Sigmoid colon (tissue), 4 donors: ENCODE measurements around the gene FBXL4.

Experiments
- EP300 ChIP-seq, 4 donors: sonication (generic); formaldehyde crosslinking; IDR thresholded peaks; one replicate each; pipeline ENCODE4 v1.6.1; 2017; ENCODE audit warnings: antibody characterized with exemption in 4 of 4
- POLR2A ChIP-seq, 2 donors: fragments of 450-650 bp; IDR thresholded peaks; one replicate each; pipeline ENCODE4 v1.6.1; 2016; ENCODE audit warnings: antibody characterized with exemption in 2 of 2, mild to moderate bottlenecking in 2 of 2, moderate library complexity in 2 of 2
- TF ChIP-seq, protein P1 (sequence below), 4 experiments: fragments of 450-650 bp in 3 of 4; fragments of 200-600 bp in 1 of 4; IDR thresholded peaks; one replicate each; pipeline ENCODE4 v1.5.1; 2016 to 2019; ENCODE audit warnings: antibody characterized with exemption in 4 of 4, mild to moderate bottlenecking in 3 of 4, moderate library complexity in 2 of 4

DNA sequence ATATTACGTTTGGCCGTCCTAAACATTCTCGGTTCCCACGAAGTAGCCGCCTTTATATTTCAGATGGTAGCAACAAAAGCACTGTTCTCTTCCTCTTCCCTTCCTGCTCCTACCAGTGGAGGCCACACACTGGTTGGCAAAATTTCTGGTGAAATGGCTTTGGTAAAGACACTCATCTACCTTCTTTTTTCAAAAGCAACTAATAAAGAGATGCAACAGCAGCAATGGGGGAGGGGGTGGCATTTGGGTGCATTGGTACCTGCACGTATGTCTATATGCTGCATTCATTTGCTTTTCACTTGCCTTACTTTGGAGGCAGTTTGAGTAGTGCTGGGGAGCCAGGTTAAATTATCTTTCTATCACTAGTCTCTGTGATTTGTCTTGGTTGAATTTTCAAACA is 107.4 kb downstream of the FBXL4 start:
- TF ChIP-seq, protein P1, sequence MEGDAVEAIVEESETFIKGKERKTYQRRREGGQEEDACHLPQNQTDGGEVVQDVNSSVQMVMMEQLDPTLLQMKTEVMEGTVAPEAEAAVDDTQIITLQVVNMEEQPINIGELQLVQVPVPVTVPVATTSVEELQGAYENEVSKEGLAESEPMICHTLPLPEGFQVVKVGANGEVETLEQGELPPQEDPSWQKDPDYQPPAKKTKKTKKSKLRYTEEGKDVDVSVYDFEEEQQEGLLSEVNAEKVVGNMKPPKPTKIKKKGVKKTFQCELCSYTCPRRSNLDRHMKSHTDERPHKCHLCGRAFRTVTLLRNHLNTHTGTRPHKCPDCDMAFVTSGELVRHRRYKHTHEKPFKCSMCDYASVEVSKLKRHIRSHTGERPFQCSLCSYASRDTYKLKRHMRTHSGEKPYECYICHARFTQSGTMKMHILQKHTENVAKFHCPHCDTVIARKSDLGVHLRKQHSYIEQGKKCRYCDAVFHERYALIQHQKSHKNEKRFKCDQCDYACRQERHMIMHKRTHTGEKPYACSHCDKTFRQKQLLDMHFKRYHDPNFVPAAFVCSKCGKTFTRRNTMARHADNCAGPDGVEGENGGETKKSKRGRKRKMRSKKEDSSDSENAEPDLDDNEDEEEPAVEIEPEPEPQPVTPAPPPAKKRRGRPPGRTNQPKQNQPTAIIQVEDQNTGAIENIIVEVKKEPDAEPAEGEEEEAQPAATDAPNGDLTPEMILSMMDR (IDR thresholded peaks at IDR 0.05): no peak
- TF ChIP-seq EP300 (IDR thresholded peaks at IDR 0.05) (no peak), POLR2A (IDR thresholded peaks at IDR 0.05) (no peak)
